ENCODE results near the gene MAPK8.

- TF ChIP-seq CTCF (IDR thresholded peaks at IDR 0.05) (no peak), POLR2AphosphoS5 (IDR thresholded peaks at IDR 0.05) (no peak)
These were observed 11.0 kb downstream of the MAPK8 start for GRCh38 chr10:48317321-48317990.
